Parathyroid adenoma (tissue), 2 donors: ENCODE data around the gene NEDD4L.

Source experiments
- H2AFZ ChIP-seq: fragments of 300-600 bp; sonication (generic); one replicate; pipeline ENCODE4 v1.7.0; 2017; ENCODE audit warnings: antibody characterized with exemption, mild to moderate bottlenecking
- H3K27ac ChIP-seq: fragments of 300-600 bp; sonication (generic); one replicate; pipeline ENCODE4 v1.7.0; 2017
- H3K27me3 ChIP-seq: fragments of 300-600 bp; sonication (generic); one replicate; pipeline ENCODE4 v1.7.0; 2017; ENCODE audit warnings: low read length; ENCODE audit not compliant: control insufficient read depth, insufficient read depth
- H3K36me3 ChIP-seq: fragments of 300-600 bp; sonication (generic); one replicate; pipeline ENCODE4 v1.7.0; 2017; ENCODE audit warnings: low read length; ENCODE audit not compliant: control insufficient read depth, insufficient read depth
- H3K4me1 ChIP-seq: fragments of 300-600 bp; sonication (generic); one replicate; pipeline ENCODE4 v1.7.0; 2017; ENCODE audit warnings: control low read depth
- H3K4me2 ChIP-seq: fragments of 300-600 bp; sonication (generic); one replicate; pipeline ENCODE4 v1.7.0; 2017; ENCODE audit warnings: low read length
- H3K4me3 ChIP-seq: fragments of 300-600 bp; sonication (generic); one replicate; pipeline ENCODE4 v1.7.0; 2017; ENCODE audit warnings: low read depth, low read length
- H3K79me2 ChIP-seq: fragments of 300-600 bp; sonication (generic); one replicate; pipeline ENCODE4 v1.7.0; 2017; ENCODE audit warnings: control low read depth
- H3K9ac ChIP-seq: fragments of 300-600 bp; sonication (generic); one replicate; pipeline ENCODE4 v1.7.0; 2017; ENCODE audit warnings: mild to moderate bottlenecking
- H3K9me3 ChIP-seq: fragments of 300-600 bp; sonication (generic); one replicate; pipeline ENCODE4 v1.7.0; 2017; ENCODE audit warnings: low read length; ENCODE audit not compliant: control insufficient read depth
- CTCF ChIP-seq: fragments of 300-600 bp; sonication (generic); IDR thresholded peaks from one replicate; pipeline ENCODE4 v1.7.0; 2017; ENCODE audit warnings: antibody characterized with exemption, mild to moderate bottlenecking
- donor health status: primary hyperparathyroidism.

Gene NEDD4L

GRCh38 chr18:58041633-58042032 lies 2.4 kb upstream of the NEDD4L start:
- H3K36me3 ChIP-seq = no peaks in the 10 kb centered on the region
- no peak overlapping the region for H2AFZ ChIP-seq
- H3K4me3 ChIP-seq = no peak overlapping the region
- H3K4me1 ChIP-seq = no peaks in the 10 kb centered on the region
- TF ChIP-seq CTCF = no peak
- H3K9ac ChIP-seq = no peak overlapping the region
- H3K4me2 ChIP-seq = no peak overlapping the region
- no peak overlapping the region for H3K27ac ChIP-seq
- H3K79me2 ChIP-seq = no peaks in the 10 kb centered on the region
- no peaks in the 10 kb centered on the region for H3K27me3 ChIP-seq
- H3K9me3 ChIP-seq = no peaks in the 10 kb centered on the region

DNA sequence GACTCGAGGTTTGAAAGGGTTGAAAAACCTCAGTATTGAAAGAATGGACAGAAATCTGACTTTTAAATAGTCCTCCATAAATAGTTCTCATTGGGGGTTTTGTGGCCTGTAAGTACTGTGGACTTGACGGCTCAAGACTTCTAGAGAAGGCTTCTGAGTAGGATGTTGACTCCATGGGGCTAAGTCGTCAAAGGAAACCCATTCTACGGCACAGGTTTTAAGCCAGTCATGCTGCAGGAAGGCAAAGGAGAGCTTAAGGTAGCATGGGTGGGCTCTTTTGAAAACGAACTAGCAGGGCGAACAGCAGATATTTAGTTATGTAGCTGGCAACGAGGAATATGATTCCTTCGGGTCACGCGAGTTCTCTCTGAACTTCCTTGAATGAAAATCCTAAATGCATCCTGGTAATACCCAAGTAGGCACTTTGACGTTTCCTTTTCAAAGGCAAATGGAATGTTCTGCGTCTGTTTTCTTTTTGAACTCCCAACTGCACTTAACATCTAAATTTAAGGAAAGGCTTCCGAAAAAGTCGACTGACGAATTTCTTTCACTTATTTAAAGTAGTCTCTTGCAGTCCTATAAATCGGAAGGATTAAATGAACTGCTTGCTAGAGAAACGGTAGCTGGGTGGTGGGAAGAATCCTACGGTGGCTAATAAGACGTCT lies 1.1 kb upstream of the NEDD4L start:
- H3K79me2 ChIP-seq = no peaks in the 10 kb centered on the region
- H3K9ac ChIP-seq = no peak overlapping the region
- no peak for TF ChIP-seq CTCF
- no peaks in the 10 kb centered on the region for H3K36me3 ChIP-seq
- no peaks in the 10 kb centered on the region for H3K9me3 ChIP-seq
- peak overlapping the region; percentile 65 for H3K4me3 ChIP-seq
- H2AFZ ChIP-seq = peak overlapping the region; percentile 81
- H3K4me1 ChIP-seq = no peaks in the 10 kb centered on the region
- peak overlapping the region; percentile 83 for H3K4me2 ChIP-seq
- H3K27ac ChIP-seq = peak overlapping the region; percentile 63
- no peaks in the 10 kb centered on the region for H3K27me3 ChIP-seq

DNA sequence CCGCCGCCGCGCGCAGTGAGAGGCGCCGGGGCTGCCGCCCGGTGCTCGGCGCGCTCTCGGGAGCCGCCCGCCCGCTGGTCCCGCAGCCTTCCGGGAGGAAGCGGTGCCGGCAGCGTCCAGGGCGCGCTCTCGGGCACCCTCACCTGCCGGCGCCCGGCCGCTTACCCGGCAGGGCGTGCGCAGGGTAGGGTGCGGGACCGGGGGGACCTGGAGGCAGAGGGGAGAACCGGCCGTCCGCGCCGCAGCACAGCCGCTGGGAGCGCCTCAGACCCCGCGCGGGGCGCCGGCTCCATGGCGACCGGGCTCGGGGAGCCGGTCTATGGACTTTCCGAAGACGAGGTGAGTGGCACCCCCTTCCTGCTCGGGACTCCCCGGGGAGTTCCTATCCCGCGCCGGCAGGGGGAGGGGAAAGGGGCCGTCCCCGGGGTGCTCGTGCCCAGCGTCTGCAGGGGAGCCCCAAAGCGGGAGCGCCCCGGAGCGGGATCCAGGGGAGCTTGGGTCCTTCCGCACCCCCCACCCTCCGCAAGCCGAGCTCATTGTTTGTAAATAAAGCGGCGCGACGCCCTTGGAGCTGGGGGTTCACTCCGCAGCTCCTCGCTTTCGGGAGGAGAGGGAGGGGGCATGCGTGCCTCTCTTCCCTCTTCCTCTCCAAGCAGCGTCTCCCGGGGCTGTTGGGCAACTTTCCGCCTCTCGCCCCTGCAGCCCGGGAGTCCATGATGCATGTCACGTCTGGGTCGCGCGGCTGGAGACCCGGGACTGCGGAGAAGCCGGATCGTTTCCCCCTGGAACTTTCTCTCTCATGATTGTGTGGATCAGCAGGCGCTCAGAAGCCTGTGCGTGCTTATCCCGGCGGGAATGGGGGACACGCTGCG lies 580 bp downstream of the NEDD4L start:
- Histone ChIP-seq H3K27me3 (no peaks in the 10 kb centered on the region), H3K9me3 (no peaks in the 10 kb centered on the region), H3K9ac (no peak overlapping the region), H3K4me3 (peak overlapping the region; percentile 61), H3K4me1 (no peaks in the 10 kb centered on the region), H3K27ac (peak overlapping the region; percentile 65), H3K79me2 (no peaks in the 10 kb centered on the region), H3K36me3 (no peaks in the 10 kb centered on the region), H3K4me2 (peak overlapping the region; percentile 92), H2AFZ (peak overlapping the region; percentile 68)
- peak; percentile 14 for TF ChIP-seq CTCF

DNA sequence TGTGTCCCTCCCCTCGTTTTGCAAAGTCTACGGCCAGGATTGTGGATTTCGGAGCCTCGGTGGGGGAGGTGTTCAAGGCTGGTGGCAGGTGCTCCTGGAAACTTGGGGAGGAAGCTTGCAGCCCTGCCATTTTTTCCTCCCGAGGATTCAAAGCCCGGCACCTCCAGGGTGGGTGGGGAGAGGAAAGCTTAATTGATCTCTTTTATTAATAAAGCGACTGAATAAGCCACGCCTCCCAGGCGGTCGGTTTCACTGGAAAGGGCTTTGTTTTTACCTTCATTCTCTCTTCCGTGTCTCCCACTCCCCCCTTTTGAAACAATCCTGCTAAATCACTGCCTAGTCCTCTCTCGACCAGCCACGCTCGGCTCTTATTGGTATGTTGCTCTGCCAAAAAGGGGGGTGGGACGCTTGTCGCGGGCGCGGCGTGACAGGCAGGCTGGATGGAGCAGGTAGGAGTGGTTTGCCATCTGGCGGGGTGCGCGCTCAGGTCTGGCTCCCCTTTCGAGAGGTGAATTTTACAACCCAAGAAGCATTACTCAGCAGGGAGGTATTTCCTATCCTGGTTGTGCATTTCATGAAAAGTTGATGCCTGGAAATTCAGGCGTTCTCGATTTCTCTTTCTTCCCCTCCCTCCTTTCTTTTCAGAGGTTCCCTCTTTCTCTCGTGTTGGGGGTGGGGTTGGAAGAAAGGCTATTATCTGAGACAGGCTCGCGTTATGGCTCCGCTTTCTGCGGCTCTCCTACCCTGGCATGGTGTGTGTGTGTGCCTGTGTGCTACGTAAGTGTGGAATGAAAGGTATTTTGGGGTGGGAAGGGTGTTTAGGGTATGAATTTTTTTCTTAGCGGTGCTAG lies 1.4 kb downstream of the NEDD4L start:
- TF ChIP-seq CTCF = no peak
- H3K27me3 ChIP-seq = no peaks in the 10 kb centered on the region
- H3K9ac ChIP-seq = no peak overlapping the region
- H3K79me2 ChIP-seq = no peaks in the 10 kb centered on the region
- H3K4me1 ChIP-seq = no peaks in the 10 kb centered on the region
- no peaks in the 10 kb centered on the region for H3K36me3 ChIP-seq
- peak overlapping the region; percentile 68 for H2AFZ ChIP-seq
- H3K9me3 ChIP-seq = no peaks in the 10 kb centered on the region
- peak overlapping the region; percentile 92 for H3K4me2 ChIP-seq
- H3K27ac ChIP-seq = peak overlapping the region; percentile 65
- peak overlapping the region; percentile 61 for H3K4me3 ChIP-seq
